Fibroblast of pulmonary artery (primary cell): Measurements from ENCODE around the gene KRT6C.

Source experiments
- DNase-seq: peaks from one replicate; pipeline ENCODE4 v3.0.0-alpha.2; 2010; ENCODE audit warnings: low read depth
- H3K4me3 ChIP-seq: replicated peaks from 2 replicates; pipeline ENCODE4 v1.5.1; 2011; ENCODE audit warnings: low read depth, mild to moderate bottlenecking, control low read depth, low read length, moderate library complexity
- CTCF ChIP-seq: IDR thresholded peaks from 2 replicates; pipeline ENCODE4 v1.5.1; 2011; ENCODE audit warnings: mild to moderate bottlenecking, control low read depth, low read length, inconsistent platforms; ENCODE audit errors: missing control alignments

Gene KRT6C

GRCh38 chr12:52439420-52439819 lies 34.2 kb downstream of the KRT6C start:
- no peak for TF ChIP-seq CTCF
- no peak for DNase-seq
- no peak overlapping the region for H3K4me3 ChIP-seq

- H3K4me3 ChIP-seq, result no peak overlapping the region
- no peak for DNase-seq
- no peak for TF ChIP-seq CTCF
Observed at GRCh38 chr12:52438305-52439301, 35.0 kb downstream of the KRT6C start.

- no peak for TF ChIP-seq CTCF
- H3K4me3 ChIP-seq, result no peak overlapping the region
- no peak for DNase-seq
Observed at GRCh38 chr12:52437508-52437907, 36.1 kb downstream of the KRT6C start.

- H3K4me3 ChIP-seq, result no peak overlapping the region
- DNase-seq, result no peak
- no peak for TF ChIP-seq CTCF
Observed at GRCh38 chr12:52436828-52437474, 36.7 kb downstream of the KRT6C start.

GRCh38 chr12:52436000-52436827 lies 37.4 kb downstream of the KRT6C start:
- no peak for TF ChIP-seq CTCF
- H3K4me3 ChIP-seq, result no peak overlapping the region
- DNase-seq, result peak; percentile 66

GRCh38 chr12:52435659-52435999 lies 38.0 kb downstream of the KRT6C start:
- H3K4me3 ChIP-seq, result no peak overlapping the region
- no peak for DNase-seq
- no peak for TF ChIP-seq CTCF
